ENCODE measurements around the gene LRRC4C.

Gene LRRC4C

GRCh38 chr11:41323446-41323845 lies 136.0 kb downstream of the LRRC4C start:
- H3K9me3 ChIP-seq (ENCODE audit: control insufficient read depth, insufficient read depth, low read length), result no peaks in the 10 kb centered on the region
- no peak overlapping the region for H3K27ac ChIP-seq (ENCODE audit: low read depth, low read length)
- H3K4me1 ChIP-seq (ENCODE audit: control insufficient read depth, insufficient read depth, low read length), result no peaks in the 10 kb centered on the region
- H3K9ac ChIP-seq (ENCODE audit: low read depth, low read length), result no peak overlapping the region
- no peak overlapping the region for H3K4me3 ChIP-seq (ENCODE audit: low read depth, low read length)
- H3K27me3 ChIP-seq (ENCODE audit: control insufficient read depth, insufficient read depth, low read length), result no peaks in the 10 kb centered on the region
- no peaks in the 10 kb centered on the region for H3K36me3 ChIP-seq (ENCODE audit: control insufficient read depth, insufficient read depth, low read length)

- no peak overlapping the region for H3K4me3 ChIP-seq (ENCODE audit: low read depth, low read length)
- H3K27ac ChIP-seq (ENCODE audit: low read depth, low read length), result no peak overlapping the region
- no peaks in the 10 kb centered on the region for H3K27me3 ChIP-seq (ENCODE audit: control insufficient read depth, insufficient read depth, low read length)
- no peaks in the 10 kb centered on the region for H3K4me1 ChIP-seq (ENCODE audit: control insufficient read depth, insufficient read depth, low read length)
- H3K9me3 ChIP-seq (ENCODE audit: control insufficient read depth, insufficient read depth, low read length), result no peaks in the 10 kb centered on the region
- no peak overlapping the region for H3K9ac ChIP-seq (ENCODE audit: low read depth, low read length)
- no peaks in the 10 kb centered on the region for H3K36me3 ChIP-seq (ENCODE audit: control insufficient read depth, insufficient read depth, low read length)
These were observed 138.8 kb downstream of the LRRC4C start for GRCh38 chr11:41320653-41321052.

GRCh38 chr11:41320238-41320637 lies 139.2 kb downstream of the LRRC4C start:
- H3K36me3 ChIP-seq (ENCODE audit: control insufficient read depth, insufficient read depth, low read length), result no peaks in the 10 kb centered on the region
- no peak overlapping the region for H3K4me3 ChIP-seq (ENCODE audit: low read depth, low read length)
- no peaks in the 10 kb centered on the region for H3K9me3 ChIP-seq (ENCODE audit: control insufficient read depth, insufficient read depth, low read length)
- no peak overlapping the region for H3K27ac ChIP-seq (ENCODE audit: low read depth, low read length)
- no peaks in the 10 kb centered on the region for H3K4me1 ChIP-seq (ENCODE audit: control insufficient read depth, insufficient read depth, low read length)
- H3K27me3 ChIP-seq (ENCODE audit: control insufficient read depth, insufficient read depth, low read length), result no peaks in the 10 kb centered on the region
- no peak overlapping the region for H3K9ac ChIP-seq (ENCODE audit: low read depth, low read length)

GRCh38 chr11:41319434-41319833 lies 140.0 kb downstream of the LRRC4C start:
- Histone ChIP-seq H3K9me3 (ENCODE audit: control insufficient read depth, insufficient read depth, low read length) (no peaks in the 10 kb centered on the region), H3K9ac (ENCODE audit: low read depth, low read length) (no peak overlapping the region), H3K4me3 (ENCODE audit: low read depth, low read length) (no peak overlapping the region), H3K4me1 (ENCODE audit: control insufficient read depth, insufficient read depth, low read length) (no peaks in the 10 kb centered on the region), H3K27ac (ENCODE audit: low read depth, low read length) (no peak overlapping the region), H3K27me3 (ENCODE audit: control insufficient read depth, insufficient read depth, low read length) (no peaks in the 10 kb centered on the region), H3K36me3 (ENCODE audit: control insufficient read depth, insufficient read depth, low read length) (no peaks in the 10 kb centered on the region)

GRCh38 chr11:41316751-41317150 lies 142.7 kb downstream of the LRRC4C start:
- Histone ChIP-seq H3K36me3 (ENCODE audit: control insufficient read depth, insufficient read depth, low read length) (no peaks in the 10 kb centered on the region), H3K9ac (ENCODE audit: low read depth, low read length) (no peak overlapping the region), H3K27me3 (ENCODE audit: control insufficient read depth, insufficient read depth, low read length) (no peaks in the 10 kb centered on the region), H3K4me1 (ENCODE audit: control insufficient read depth, insufficient read depth, low read length) (no peaks in the 10 kb centered on the region), H3K4me3 (ENCODE audit: low read depth, low read length) (no peak overlapping the region), H3K9me3 (ENCODE audit: control insufficient read depth, insufficient read depth, low read length) (no peaks in the 10 kb centered on the region), H3K27ac (ENCODE audit: low read depth, low read length) (no peak overlapping the region)

GRCh38 chr11:41313226-41313625 lies 146.2 kb downstream of the LRRC4C start:
- no peak overlapping the region for H3K9ac ChIP-seq (ENCODE audit: low read depth, low read length)
- no peaks in the 10 kb centered on the region for H3K36me3 ChIP-seq (ENCODE audit: control insufficient read depth, insufficient read depth, low read length)
- no peaks in the 10 kb centered on the region for H3K27me3 ChIP-seq (ENCODE audit: control insufficient read depth, insufficient read depth, low read length)
- no peak overlapping the region for H3K4me3 ChIP-seq (ENCODE audit: low read depth, low read length)
- no peaks in the 10 kb centered on the region for H3K9me3 ChIP-seq (ENCODE audit: control insufficient read depth, insufficient read depth, low read length)
- no peaks in the 10 kb centered on the region for H3K4me1 ChIP-seq (ENCODE audit: control insufficient read depth, insufficient read depth, low read length)
- no peak overlapping the region for H3K27ac ChIP-seq (ENCODE audit: low read depth, low read length)

GRCh38 chr11:41309716-41310115 lies 149.7 kb downstream of the LRRC4C start:
- Histone ChIP-seq H3K27me3 (ENCODE audit: control insufficient read depth, insufficient read depth, low read length) (no peaks in the 10 kb centered on the region), H3K4me1 (ENCODE audit: control insufficient read depth, insufficient read depth, low read length) (peaks cover 13% of the 10 kb centered on the region; the same call in 1 of the 2 replicates), H3K27ac (ENCODE audit: low read depth, low read length) (no peak overlapping the region), H3K4me3 (ENCODE audit: low read depth, low read length) (no peak overlapping the region), H3K36me3 (ENCODE audit: control insufficient read depth, insufficient read depth, low read length) (no peaks in the 10 kb centered on the region), H3K9me3 (ENCODE audit: control insufficient read depth, insufficient read depth, low read length) (0 out of 2 replicates have a peak, but pooled peaks cover 7% of the 10 kb centered on the region), H3K9ac (ENCODE audit: low read depth, low read length) (no peak overlapping the region)

GRCh38 chr11:41309111-41309522 lies 150.3 kb downstream of the LRRC4C start:
- H3K36me3 ChIP-seq (ENCODE audit: control insufficient read depth, insufficient read depth, low read length), result no peaks in the 10 kb centered on the region
- no peak overlapping the region for H3K9ac ChIP-seq (ENCODE audit: low read depth, low read length)
- peaks cover 13% of the 10 kb centered on the region; the same call in 1 of the 2 replicates for H3K4me1 ChIP-seq (ENCODE audit: control insufficient read depth, insufficient read depth, low read length)
- no peaks in the 10 kb centered on the region for H3K27me3 ChIP-seq (ENCODE audit: control insufficient read depth, insufficient read depth, low read length)
- no peak overlapping the region for H3K4me3 ChIP-seq (ENCODE audit: low read depth, low read length)
- 0 out of 2 replicates have a peak, but pooled peaks cover 7% of the 10 kb centered on the region for H3K9me3 ChIP-seq (ENCODE audit: control insufficient read depth, insufficient read depth, low read length)
- no peak overlapping the region for H3K27ac ChIP-seq (ENCODE audit: low read depth, low read length)

GRCh38 chr11:41308286-41308685 lies 151.2 kb downstream of the LRRC4C start:
- Histone ChIP-seq H3K9me3 (ENCODE audit: control insufficient read depth, insufficient read depth, low read length) (0 out of 2 replicates have a peak, but pooled peaks cover 7% of the 10 kb centered on the region), H3K36me3 (ENCODE audit: control insufficient read depth, insufficient read depth, low read length) (no peaks in the 10 kb centered on the region), H3K9ac (ENCODE audit: low read depth, low read length) (no peak overlapping the region), H3K4me1 (ENCODE audit: control insufficient read depth, insufficient read depth, low read length) (peaks cover 13% of the 10 kb centered on the region; the same call in 1 of the 2 replicates), H3K4me3 (ENCODE audit: low read depth, low read length) (no peak overlapping the region), H3K27me3 (ENCODE audit: control insufficient read depth, insufficient read depth, low read length) (no peaks in the 10 kb centered on the region), H3K27ac (ENCODE audit: low read depth, low read length) (no peak overlapping the region)

GRCh38 chr11:41307296-41308080 lies 152.0 kb downstream of the LRRC4C start:
- Histone ChIP-seq H3K9me3 (ENCODE audit: control insufficient read depth, insufficient read depth, low read length) (peaks cover 7% of the 10 kb centered on the region; the same call in 1 of the 2 replicates), H3K36me3 (ENCODE audit: control insufficient read depth, insufficient read depth, low read length) (no peaks in the 10 kb centered on the region), H3K4me3 (ENCODE audit: low read depth, low read length) (no peak overlapping the region), H3K4me1 (ENCODE audit: control insufficient read depth, insufficient read depth, low read length) (peaks cover 13% of the 10 kb centered on the region; the same call in 1 of the 2 replicates), H3K27ac (ENCODE audit: low read depth, low read length) (no peak overlapping the region), H3K9ac (ENCODE audit: low read depth, low read length) (no peak overlapping the region), H3K27me3 (ENCODE audit: control insufficient read depth, insufficient read depth, low read length) (no peaks in the 10 kb centered on the region)

- no peak overlapping the region for H3K9ac ChIP-seq (ENCODE audit: low read depth, low read length)
- no peak overlapping the region; the same call in 1 of the 2 replicates for H3K4me3 ChIP-seq (ENCODE audit: low read depth, low read length)
- no peaks in the 10 kb centered on the region for H3K36me3 ChIP-seq (ENCODE audit: control insufficient read depth, insufficient read depth, low read length)
- H3K27me3 ChIP-seq (ENCODE audit: control insufficient read depth, insufficient read depth, low read length), result no peaks in the 10 kb centered on the region
- peaks cover 13% of the 10 kb centered on the region; the same call in 1 of the 2 replicates for H3K4me1 ChIP-seq (ENCODE audit: control insufficient read depth, insufficient read depth, low read length)
- H3K9me3 ChIP-seq (ENCODE audit: control insufficient read depth, insufficient read depth, low read length), result peaks cover 7% of the 10 kb centered on the region; the same call in 1 of the 2 replicates
- peak overlapping the region; percentile 2 for H3K27ac ChIP-seq (ENCODE audit: low read depth, low read length)
These were observed 153.0 kb downstream of the LRRC4C start for GRCh38 chr11:41306431-41306830.
